Esophagus (tissue), 2 donors: ENCODE data around the gene PNISR. TPM values are rescaled to one million over a fixed set of nuclear protein-coding genes. Genes with fewer than 3 reads are reported as not detected.
A peak's percentile ranks its signal among the peaks of the same experiment; 100 is the strongest.

Experiments used
- H3K27ac ChIP-seq, 2 donors: one replicate each; pipeline ENCODE4 v1.5.1; 2013; ENCODE audit warnings: low read depth in 2 of 2, mild to moderate bottlenecking in 2 of 2, inconsistent platforms in 1 of 2, low read length in 1 of 2, moderate library complexity in 1 of 2
- H3K27me3 ChIP-seq, 2 donors: one replicate each; pipeline ENCODE4 v1.6.1; 2013; ENCODE audit warnings: low read length in 2 of 2, control low read depth in 1 of 2, mild to moderate bottlenecking in 1 of 2; ENCODE audit not compliant: insufficient read depth in 2 of 2, control insufficient read depth in 1 of 2
- H3K36me3 ChIP-seq, 2 donors: one replicate each; pipeline ENCODE4 v1.6.1; 2013; ENCODE audit warnings: low read length in 1 of 2; ENCODE audit not compliant: control insufficient read depth in 2 of 2, insufficient read depth in 2 of 2
- H3K4me1 ChIP-seq, 2 donors: one replicate each; pipeline ENCODE4 v1.6.1; 2013; ENCODE audit warnings: low read length in 1 of 2; ENCODE audit not compliant: control insufficient read depth in 2 of 2, insufficient read depth in 2 of 2
- H3K4me3 ChIP-seq, 2 donors: one replicate each; pipeline ENCODE4 v1.5.1; 2013; ENCODE audit warnings: low read length in 2 of 2, mild to moderate bottlenecking in 2 of 2, low read depth in 1 of 2, moderate library complexity in 1 of 2
- H3K9me3 ChIP-seq, 2 donors: one replicate each; pipeline ENCODE4 v1.6.1; 2013; ENCODE audit warnings: mild to moderate bottlenecking in 2 of 2, low read depth in 1 of 2, low read length in 1 of 2, moderate library complexity in 1 of 2; ENCODE audit not compliant: control insufficient read depth in 2 of 2, insufficient read depth in 1 of 2
- WGBS, 2 donors: extraction: QIAGEN DNeasy Blood & Tissue Kit; methylation state at CpG; one replicate each; pipeline ENCODE4 v1.1.7; 2013; 5-methylcytosine and 5-hydroxymethylcytosine counted together
- polyA plus RNA-seq, 2 donors: library from polyadenylated mRNA; stranded (reverse); fragments of 200-250 nt; gene quantifications; one replicate each; pipeline ENCODE4 v1.2.3, GENCODE V29; 2013
- donor health status: healthy with polysubstance abuse.
- donor health status: Bipolar disorder and iron deficiency.

The PNISR gene
- polyA plus RNA-seq, 2 donors, result 26.1 to 37.9 TPM

DNA sequence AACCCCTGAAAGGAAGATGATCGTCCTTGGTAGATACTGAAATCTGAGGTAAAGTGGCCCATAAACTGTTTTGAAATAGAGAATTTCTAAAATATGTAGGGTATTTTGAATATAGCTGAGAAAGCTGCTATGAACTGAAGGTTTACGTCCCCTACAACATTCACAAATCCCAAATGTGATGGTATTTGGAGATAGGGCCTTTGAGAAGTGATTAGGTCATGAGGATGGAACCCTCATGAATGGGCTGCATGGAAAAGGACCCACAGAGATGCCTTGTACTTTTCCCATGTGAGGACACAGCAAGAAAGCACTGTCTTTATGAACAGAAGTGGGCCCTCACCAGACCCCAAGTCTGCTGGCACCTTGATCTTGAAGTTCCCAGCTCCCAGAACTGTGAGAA lies 6.8 kb upstream of the PNISR start:
- WGBS, 2 donors, result 94 to 97% methylated on average over 2 of the region's 2 CpGs
- Histone ChIP-seq H3K27ac (no peak overlapping the region), H3K4me1 (no peaks in the 10 kb centered on the region), H3K9me3 (no peaks in the 10 kb centered on the region), H3K27me3 (no peaks in the 10 kb centered on the region), H3K36me3 (peaks cover 0 to 6% of the 10 kb centered on the region in 2 donors), H3K4me3 (no peak overlapping the region)

DNA sequence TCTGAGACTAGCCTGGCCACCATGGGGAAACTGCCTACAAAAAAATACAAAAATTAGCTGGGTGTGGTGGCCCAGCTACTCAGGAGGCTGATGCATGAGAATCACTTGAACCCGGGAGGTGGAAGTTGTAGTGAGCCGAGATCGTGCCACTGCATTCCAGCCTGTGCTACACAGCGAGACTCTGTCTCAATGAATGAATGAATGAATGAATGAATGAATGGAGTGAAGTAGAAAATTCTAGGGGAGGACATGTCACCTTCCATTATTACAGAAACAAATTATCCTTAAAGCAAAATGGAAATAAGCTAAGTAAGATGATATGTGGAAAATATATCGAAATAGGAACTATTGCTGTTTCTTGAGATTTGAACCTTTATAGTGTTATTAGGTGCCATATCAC lies 2.9 kb upstream of the PNISR start:
- 96 to 97% methylated on average over 5 of the region's 5 CpGs for whole genome bisulfite sequencing, 2 donors
- Histone ChIP-seq H3K9me3 (no peaks in the 10 kb centered on the region), H3K4me1 (no peaks in the 10 kb centered on the region), H3K4me3 (no peak overlapping the region), H3K27me3 (no peaks in the 10 kb centered on the region), H3K27ac (no peak overlapping the region), H3K36me3 (peaks cover 0 to 6% of the 10 kb centered on the region in 2 donors)

DNA sequence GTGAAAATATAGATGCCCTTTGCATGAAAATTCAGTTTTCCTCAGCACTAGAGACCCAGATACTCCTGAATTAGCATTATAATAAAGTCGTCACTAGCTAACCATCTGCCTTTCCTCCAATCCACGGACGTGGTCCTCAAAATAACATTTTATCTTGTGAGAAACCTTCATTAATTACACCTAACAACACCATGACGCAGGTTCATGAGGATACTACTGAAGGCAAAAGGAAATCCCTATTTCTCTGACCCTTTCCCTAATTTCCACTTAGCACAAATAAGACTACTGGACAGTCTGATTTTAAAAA lies 1.3 kb upstream of the PNISR start:
- peaks cover 2 to 3% of the 10 kb centered on the region in 2 donors for H3K36me3 ChIP-seq
- WGBS, 2 donors, result 27 to 37% methylated on average over 4 of the region's 4 CpGs
- no peaks in the 10 kb centered on the region for H3K27me3 ChIP-seq
- H3K9me3 ChIP-seq, result no peaks in the 10 kb centered on the region
- no peaks in the 10 kb centered on the region for H3K4me1 ChIP-seq
- H3K4me3 ChIP-seq, result peak overlapping the region in 1 of 2 donors; percentile 92
- H3K27ac ChIP-seq, result peak overlapping the region in 1 of 2 donors; percentile 96

DNA sequence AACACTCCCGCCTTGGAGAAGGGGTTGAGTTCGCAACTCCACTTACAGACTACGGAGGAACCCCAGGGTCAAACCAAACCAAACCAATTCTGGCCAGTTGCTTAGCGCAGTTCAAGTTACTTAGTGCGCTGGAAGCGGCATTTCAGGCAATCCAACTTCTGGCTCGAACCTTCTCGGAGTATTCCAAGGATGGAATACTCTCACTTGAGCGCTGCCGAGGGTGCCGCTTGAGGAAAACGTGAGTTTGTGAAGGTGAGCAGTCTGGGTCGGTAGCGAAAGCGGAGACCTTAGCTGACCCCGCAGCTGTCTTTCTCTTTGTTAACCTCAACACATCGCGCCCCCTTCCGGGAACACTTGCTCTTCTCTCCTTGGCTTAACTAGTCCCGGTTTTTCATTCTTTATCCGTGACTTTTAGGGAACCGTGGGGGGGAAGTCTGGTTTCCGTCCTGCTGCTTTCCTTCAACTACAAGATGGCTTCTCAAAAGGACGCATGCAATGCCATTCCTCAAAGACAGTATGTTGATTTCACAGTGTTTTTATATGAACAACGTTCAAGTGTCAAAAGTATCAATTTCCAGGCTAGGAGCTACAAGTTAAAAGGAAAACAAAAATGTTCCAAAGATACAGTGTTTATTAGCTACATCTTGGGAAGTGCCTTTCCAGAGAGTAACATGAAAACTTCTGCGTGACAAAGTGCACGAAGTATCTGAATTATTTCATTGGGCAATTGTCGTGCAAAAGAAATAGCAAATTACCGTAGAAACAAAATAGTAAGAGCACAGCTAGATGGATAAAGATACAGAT lies 741 bp upstream of the PNISR start:
- Histone ChIP-seq H3K4me1 (no peaks in the 10 kb centered on the region), H3K27ac (peak overlapping the region; percentile 96 to 100), H3K9me3 (no peaks in the 10 kb centered on the region), H3K36me3 (peaks cover 2 to 3% of the 10 kb centered on the region in 2 donors), H3K4me3 (peak overlapping the region; percentile 70 to 92), H3K27me3 (no peaks in the 10 kb centered on the region)
- 1 to 2% methylated on average over 29 of the region's 29 CpGs for WGBS, 2 donors

DNA sequence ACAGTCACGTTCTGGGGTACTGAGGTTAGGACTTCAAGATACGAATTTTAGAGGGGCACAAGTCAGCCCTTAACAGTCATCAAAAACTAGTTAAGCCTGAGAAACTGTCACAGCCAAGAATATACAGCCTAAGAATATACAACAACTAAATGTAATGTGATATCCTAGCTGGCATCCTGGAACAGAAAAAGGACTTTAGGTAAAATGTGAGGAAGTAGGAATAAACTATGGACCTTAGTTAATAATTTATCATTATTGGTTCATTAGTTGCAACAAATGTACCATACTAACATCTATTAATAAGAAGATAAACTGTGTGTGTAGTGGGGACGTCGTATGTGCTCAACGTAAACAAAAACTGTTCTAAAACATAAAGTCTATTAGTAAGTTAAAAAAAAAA lies 1.1 kb downstream of the PNISR start:
- WGBS, 2 donors, result 31 to 36% methylated on average over 5 of the region's 5 CpGs
- Histone ChIP-seq H3K4me1 (no peaks in the 10 kb centered on the region), H3K4me3 (peak overlapping the region in 1 of 2 donors; percentile 92), H3K9me3 (no peaks in the 10 kb centered on the region), H3K27me3 (no peaks in the 10 kb centered on the region), H3K27ac (no peak overlapping the region), H3K36me3 (peaks cover 0 to 2% of the 10 kb centered on the region in 2 donors)

DNA sequence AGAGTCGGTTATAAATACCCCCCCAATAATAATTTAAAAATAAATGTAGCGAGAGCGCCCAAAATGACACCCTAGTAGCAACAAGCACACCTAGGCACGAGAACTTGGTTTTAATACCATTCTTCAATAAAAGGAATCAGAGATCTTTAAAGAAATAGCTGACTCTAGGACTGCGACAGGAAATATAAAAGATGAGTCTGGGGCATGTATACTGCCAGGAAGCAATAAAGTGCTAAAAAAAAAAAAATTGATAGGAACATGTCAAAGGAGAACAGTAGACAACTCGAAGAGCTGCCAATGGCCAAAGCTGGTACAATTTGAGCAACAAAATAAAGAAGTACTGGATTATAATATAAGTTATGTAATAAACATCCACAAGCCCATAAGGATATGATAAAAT lies 2.2 kb downstream of the PNISR start:
- Histone ChIP-seq H3K27ac (no peak overlapping the region), H3K36me3 (peaks cover 0 to 2% of the 10 kb centered on the region in 2 donors), H3K4me3 (no peak overlapping the region), H3K4me1 (no peaks in the 10 kb centered on the region), H3K27me3 (no peaks in the 10 kb centered on the region), H3K9me3 (no peaks in the 10 kb centered on the region)
- 85 to 87% methylated on average over 6 of the region's 6 CpGs for WGBS, 2 donors

DNA sequence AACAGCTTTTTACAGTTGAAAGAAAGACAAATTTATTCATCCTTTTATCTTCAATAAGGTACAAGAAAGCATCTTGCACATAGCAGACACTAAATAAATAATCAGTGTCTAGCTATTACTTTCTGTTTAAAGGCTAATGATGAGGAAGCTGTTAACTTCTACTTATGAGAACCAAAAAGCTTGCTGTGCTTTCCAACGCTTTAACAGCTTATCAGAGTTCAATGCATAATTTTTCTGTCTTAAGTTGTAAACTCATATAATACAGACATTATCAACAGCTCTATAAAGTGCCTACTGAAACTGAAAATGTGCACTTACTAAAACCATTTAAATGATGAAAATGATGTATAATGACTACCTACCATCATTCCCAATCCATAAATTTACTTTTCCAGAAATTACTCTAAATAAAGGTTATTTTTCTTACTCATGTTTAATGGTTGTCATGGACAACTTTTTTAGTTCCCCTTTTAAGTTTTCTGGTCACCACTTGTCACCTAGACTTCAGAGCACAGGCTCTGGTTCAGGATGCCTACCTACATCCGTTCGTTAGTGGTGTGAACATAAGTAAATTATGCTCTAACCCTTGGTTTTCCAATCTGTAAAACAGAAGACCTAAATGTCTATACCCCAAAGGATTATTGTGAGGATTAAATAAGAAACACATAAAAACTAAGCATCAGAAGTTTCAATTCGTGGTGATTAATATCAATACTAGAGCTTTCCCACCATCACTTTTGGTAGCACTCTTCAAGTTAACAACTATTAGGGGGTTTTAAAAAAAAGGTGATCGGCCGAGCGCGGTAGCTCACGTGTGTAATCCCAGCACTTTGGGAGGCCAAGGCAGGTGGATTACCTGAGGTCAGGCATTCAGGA lies 8.0 kb downstream of the PNISR start:
- Histone ChIP-seq H3K27ac (no peak overlapping the region), H3K36me3 (no peaks in the 10 kb centered on the region), H3K4me1 (no peaks in the 10 kb centered on the region), H3K9me3 (no peaks in the 10 kb centered on the region), H3K27me3 (no peaks in the 10 kb centered on the region), H3K4me3 (no peak overlapping the region)
- 75 to 80% methylated on average over 9 of the region's 9 CpGs for WGBS, 2 donors

DNA sequence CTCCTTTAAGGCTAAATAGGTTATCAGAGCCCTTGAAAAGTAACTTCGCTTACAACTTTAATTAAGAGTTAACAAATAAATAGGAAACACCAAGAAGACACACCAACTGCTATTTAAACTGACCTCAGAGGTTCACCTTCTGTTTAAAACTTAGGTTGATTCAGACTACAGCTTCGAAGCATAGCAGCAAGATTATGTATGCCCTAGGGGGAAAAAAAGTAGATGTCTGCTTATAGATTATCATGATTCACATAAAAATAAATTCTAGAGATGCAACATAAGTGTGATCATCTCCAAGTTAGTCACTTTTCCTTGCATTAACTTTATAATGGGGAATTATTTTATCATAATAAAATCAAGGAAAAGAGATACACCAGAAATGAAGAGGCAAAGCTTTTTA lies 8.9 kb downstream of the PNISR start:
- no peaks in the 10 kb centered on the region for H3K36me3 ChIP-seq
- no peaks in the 10 kb centered on the region for H3K4me1 ChIP-seq
- H3K27me3 ChIP-seq, result no peaks in the 10 kb centered on the region
- H3K4me3 ChIP-seq, result no peak overlapping the region
- no peak overlapping the region for H3K27ac ChIP-seq
- no peaks in the 10 kb centered on the region for H3K9me3 ChIP-seq
- WGBS, 2 donors, result 69 to 73% methylated on average over 2 of the region's 2 CpGs

DNA sequence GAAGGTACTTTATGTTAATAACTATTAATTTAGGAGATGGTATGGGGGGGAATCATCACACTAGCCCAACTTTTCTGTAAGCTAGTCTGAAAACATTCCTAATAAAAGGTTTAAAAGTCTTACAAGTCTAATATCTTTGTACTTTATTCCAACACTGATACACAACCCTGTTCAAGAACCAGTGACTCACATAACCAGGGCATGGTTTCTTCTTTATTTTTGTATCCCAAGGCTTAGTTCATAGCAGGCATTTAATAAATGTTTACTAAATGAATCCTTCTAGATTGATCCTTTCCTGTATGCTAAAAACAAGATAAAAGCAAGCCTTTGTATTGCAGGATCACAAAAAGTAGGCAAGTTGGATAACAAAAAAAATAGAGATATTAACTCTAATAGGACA lies 9.7 kb downstream of the PNISR start:
- H3K27ac ChIP-seq, result no peak overlapping the region
- no peak overlapping the region for H3K4me3 ChIP-seq
- no peaks in the 10 kb centered on the region for H3K4me1 ChIP-seq
- H3K9me3 ChIP-seq, result no peaks in the 10 kb centered on the region
- H3K27me3 ChIP-seq, result no peaks in the 10 kb centered on the region
- peaks cover 0 to 2% of the 10 kb centered on the region in 2 donors for H3K36me3 ChIP-seq
